PC-9 (cell line): ENCODE measurements around the gene PHLDA2. TPM values are rescaled to one million over a fixed set of nuclear protein-coding genes. Genes with fewer than 3 reads are reported as not detected.

Experiments
- BruUV-seq: library from RNA; stranded (reverse); fragments of 400-500 nt; replicated peaks from 2 replicates; lab custom pipeline; 2021; lab: Mats Ljungman, UMichigan
- CTCF ChIA-PET: fragments of 300-600 bp; sonication (Branson Sonifier 250); formaldehyde crosslinking; loops from one replicate; lab custom pipeline; 2022; ENCODE audit warnings: antibody characterized with exemption; lab: Charles Lee
- POLR2A ChIA-PET: fragments of 300-600 bp; sonication (Branson Sonifier 250); formaldehyde crosslinking; loops from one replicate; lab custom pipeline; 2022; ENCODE audit warnings: antibody characterized with exemption; ENCODE audit not compliant: unreplicated experiment; lab: Charles Lee
- DNase-seq, 2 experiments: peaks; one replicate each; pipeline versions ENCODE4 v3.0.0 to v3.0.0-alpha.2; 2015 to 2022; ENCODE audit warnings: mixed read lengths in 1 of 2
- H2AFZ ChIP-seq: fragments of 200-600 bp; sonication (generic); 2 replicates; pipeline ENCODE4 v1.8.1; 2017; ENCODE audit warnings: antibody characterized with exemption
- H3F3A ChIP-seq: fragments of 200-600 bp; sonication (generic); 2 replicates; pipeline ENCODE4 v1.8.1; 2017; ENCODE audit warnings: antibody characterized with exemption, mild to moderate bottlenecking, low read depth; ENCODE audit not compliant: insufficient read depth
- H3K27ac ChIP-seq: fragments of 200-600 bp; sonication (generic); 2 replicates; pipeline ENCODE4 v1.6.1; 2016; ENCODE audit warnings: mixed run types
- H3K27me3 ChIP-seq: fragments of 200-600 bp; sonication (generic); 2 replicates; pipeline ENCODE4 v1.6.1; 2016; ENCODE audit warnings: low read depth, mixed run types; ENCODE audit not compliant: insufficient read depth
- H3K36me3 ChIP-seq: fragments of 200-600 bp; sonication (generic); 2 replicates; pipeline ENCODE4 v1.6.1; 2016; ENCODE audit warnings: low read depth, mixed run types
- H3K4me1 ChIP-seq: fragments of 200-600 bp; sonication (generic); replicated peaks from 2 replicates; pipeline ENCODE4 v1.6.1; 2016; ENCODE audit warnings: mixed run types; ENCODE audit not compliant: insufficient read depth
- H3K4me2 ChIP-seq: fragments of 200-600 bp; sonication (generic); 2 replicates; pipeline ENCODE4 v1.6.1; 2017; ENCODE audit warnings: mixed run types
- H3K4me3 ChIP-seq: fragments of 200-600 bp; sonication (generic); 2 replicates; pipeline ENCODE4 v1.6.1; 2016; ENCODE audit warnings: mixed run types
- H3K79me2 ChIP-seq: fragments of 200-600 bp; sonication (generic); 2 replicates; pipeline ENCODE4 v1.6.1; 2017; ENCODE audit warnings: low read depth, mixed run types
- H3K9me2 ChIP-seq: fragments of 200-600 bp; sonication (generic); 2 replicates; pipeline ENCODE4 v1.8.1; 2017; ENCODE audit warnings: mild to moderate bottlenecking; ENCODE audit not compliant: insufficient read depth
- H3K9me3 ChIP-seq: fragments of 200-600 bp; sonication (generic); 2 replicates; pipeline ENCODE4 v1.8.1; 2016; ENCODE audit warnings: low read depth; ENCODE audit not compliant: insufficient read depth
- H4K20me1 ChIP-seq: fragments of 200-600 bp; sonication (generic); 2 replicates; pipeline ENCODE4 v1.8.1; 2017; ENCODE audit not compliant: insufficient read depth
- CTCF ChIP-seq: fragments of 200-600 bp; sonication (generic); conservative IDR thresholded peaks from 2 replicates; pipeline ENCODE4 v1.6.1; 2017; ENCODE audit warnings: mixed run types, antibody characterized with exemption, mild to moderate bottlenecking, moderate library complexity
- EZH2 ChIP-seq: fragments of 200-600 bp; sonication (generic); IDR thresholded peaks from 2 replicates; pipeline ENCODE4 v1.8.0; 2017; ENCODE audit warnings: antibody characterized with exemption, low read depth
- intact Hi-C: fragments of 100-400 bp; cut with micrococcal nuclease; formaldehyde crosslinking; loops from one replicate; pipeline ENCODE4 v1.10.0; 2022; ENCODE audit not compliant: unreplicated experiment
- total RNA-seq: library from RNA; stranded (reverse); gene quantifications from 2 replicates; pipeline ENCODE4 v1.2.3, GENCODE V29; 2021

PHLDA2 gene
- total RNA-seq, 1 experiment from 2014 or later, result 14.1 TPM

DNA sequence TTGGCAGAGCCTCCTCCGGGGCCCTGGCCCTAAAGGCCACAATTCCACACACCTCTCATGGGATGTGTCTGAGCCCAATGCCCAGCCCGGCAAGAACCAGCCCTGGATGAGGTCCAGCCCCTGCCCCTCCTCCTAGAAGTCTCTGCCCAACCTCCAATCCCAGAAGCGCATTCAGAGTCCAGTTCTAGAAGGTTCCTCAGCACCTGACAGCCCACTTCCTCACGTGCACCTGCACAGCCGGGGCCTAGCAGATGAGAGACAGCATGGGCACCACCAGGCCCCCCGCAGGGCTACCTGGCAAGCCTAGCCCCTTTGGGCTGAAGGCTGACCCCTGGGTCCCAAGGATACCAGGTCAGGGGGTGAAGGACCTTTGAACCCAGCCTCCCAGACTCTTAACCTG, 32.2 kb downstream of the PHLDA2 start:
- Histone ChIP-seq H3K36me3 (no peaks in the 10 kb centered on the region), H3K27ac (no peak overlapping the region), H3K9me2 (no peaks in the 10 kb centered on the region), H4K20me1 (no peaks in the 10 kb centered on the region), H3K4me1 (peaks cover 19% of the 10 kb centered on the region), H3K79me2 (no peaks in the 10 kb centered on the region), H3F3A (peaks cover 7% of the 10 kb centered on the region; the same call in 1 of the 2 replicates), H3K4me3 (no peak overlapping the region), H3K27me3 (no peaks in the 10 kb centered on the region), H2AFZ (no peak overlapping the region), H3K4me2 (no peak overlapping the region), H3K9me3 (no peaks in the 10 kb centered on the region)
- no TSS peak for BruUV-seq
- CTCF ChIA-PET, result no interaction called here
- POLR2A ChIA-PET, result no interaction called here
- intact Hi-C loops, result no loop called here
- no peak for DNase-seq
- TF ChIP-seq EZH2, result no peak
- no peak for TF ChIP-seq CTCF

GRCh38 chr11:2896047-2896446, 33.2 kb downstream of the PHLDA2 start:
- Histone ChIP-seq H3K9me3 (no peaks in the 10 kb centered on the region), H3K36me3 (no peaks in the 10 kb centered on the region), H3K27me3 (no peaks in the 10 kb centered on the region), H3K79me2 (no peaks in the 10 kb centered on the region), H2AFZ (no peak overlapping the region), H3K27ac (no peak overlapping the region), H3K4me2 (no peak overlapping the region), H3K4me1 (peaks cover 24% of the 10 kb centered on the region), H4K20me1 (no peaks in the 10 kb centered on the region), H3K9me2 (no peaks in the 10 kb centered on the region), H3K4me3 (no peak overlapping the region), H3F3A (peaks cover 7% of the 10 kb centered on the region; the same call in 1 of the 2 replicates)
- DNase-seq, result no peak
- POLR2A ChIA-PET, result no interaction called here
- intact Hi-C loops, result no loop called here
- no peak for TF ChIP-seq CTCF
- no peak for TF ChIP-seq EZH2
- CTCF ChIA-PET, result no interaction called here
- no TSS peak for BruUV-seq

DNA sequence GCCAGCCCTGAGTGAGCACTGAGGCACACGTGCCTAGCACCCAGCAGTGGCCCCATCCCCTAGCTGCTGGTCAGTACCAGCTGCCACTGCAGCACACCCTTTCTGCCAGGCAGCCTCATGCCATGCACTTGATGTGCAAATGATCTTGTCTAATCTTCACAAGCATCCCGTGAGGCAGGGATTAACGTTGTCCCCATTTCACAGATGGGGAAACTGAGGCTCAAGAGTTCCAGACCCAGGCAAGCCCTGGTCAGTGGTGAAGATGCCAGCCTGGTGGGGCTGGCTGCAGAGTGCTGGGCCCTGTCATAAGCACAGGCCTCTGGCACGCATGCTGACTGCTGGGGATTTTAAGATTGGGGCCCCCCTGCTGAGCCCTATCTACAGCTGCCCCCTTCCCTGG, 35.3 kb downstream of the PHLDA2 start:
- POLR2A ChIA-PET, result interaction anchor here (0.7 kb wide), 1 partner anchor 35 kb away, joined by 5 read pairs; no protein-coding TSS in a partner anchor
- peaks cover 16% of the 10 kb centered on the region for H3K4me1 ChIP-seq

More for the DNA sequence above, 35.3 kb downstream of the PHLDA2 start:
- Histone ChIP-seq H4K20me1 (no peaks in the 10 kb centered on the region), H3K79me2 (no peaks in the 10 kb centered on the region), H3K27ac (no peak overlapping the region), H3K9me2 (no peaks in the 10 kb centered on the region), H3K4me2 (no peak overlapping the region), H3F3A (0 out of 2 replicates have a peak, but pooled peaks cover 3% of the 10 kb centered on the region), H3K9me3 (no peaks in the 10 kb centered on the region), H3K27me3 (no peaks in the 10 kb centered on the region), H2AFZ (no peak overlapping the region), H3K4me3 (no peak overlapping the region), H3K36me3 (no peaks in the 10 kb centered on the region)
- BruUV-seq, result no TSS peak
- CTCF ChIA-PET, result no interaction called here
- no peak for TF ChIP-seq CTCF
- TF ChIP-seq EZH2, result no peak
- no peak for DNase-seq
- intact Hi-C loops, result loop anchor here (2.0 kb wide), 1 partner anchor 465 kb away; no protein-coding TSS in a partner anchor
